WTC11 (cell line): ENCODE data around the gene DKK3. TPM values are rescaled to one million over a fixed set of nuclear protein-coding genes. Genes with fewer than 3 reads are reported as not detected.

ENCODE experiments used
- ATAC-seq: fragments of 200-7000 bp; cut with Tn5 transposase; 2 replicates; pipeline ENCODE4 v1.10.0; 2021; ENCODE audit warnings: mild to moderate bottlenecking, moderate library complexity
- CTCF ChIA-PET: fragments of 300-600 bp; sonication (Branson Sonifier 250); formaldehyde crosslinking; loops from one replicate; lab custom pipeline; 2021; ENCODE audit warnings: antibody characterized with exemption; lab: Charles Lee
- POLR2A ChIA-PET: fragments of 350-600 bp; sonication (Branson Sonifier 250); formaldehyde crosslinking; loops from one replicate; lab custom pipeline; 2021; ENCODE audit warnings: antibody characterized with exemption; lab: Charles Lee
- DNase-seq: peaks from one replicate; pipeline ENCODE4 v3.0.0; 2021; ENCODE audit warnings: low spot score
- H3K27ac Mint-ChIP-seq: 2 replicates; pipeline ENCODE4 v1.8.0; 2021; ENCODE audit warnings: mixed read lengths
- H3K27me3 Mint-ChIP-seq: 2 replicates; pipeline ENCODE4 v1.8.0; 2021; ENCODE audit warnings: low read depth, mild to moderate bottlenecking, moderate library complexity, mixed read lengths
- H3K36me3 Mint-ChIP-seq: 2 replicates; pipeline ENCODE4 v1.8.0; 2021; ENCODE audit warnings: mixed read lengths
- H3K4me1 Mint-ChIP-seq: 2 replicates; pipeline ENCODE4 v1.8.0; 2022; ENCODE audit warnings: mixed read lengths
- H3K4me3 Mint-ChIP-seq: 2 replicates; pipeline ENCODE4 v1.8.0; 2021; ENCODE audit warnings: mild to moderate bottlenecking, moderate library complexity, mixed read lengths
- H3K9me3 Mint-ChIP-seq: 2 replicates; pipeline ENCODE4 v1.8.0; 2021; ENCODE audit warnings: mixed read lengths
- ATF1 ChIP-seq: sonication (generic); formaldehyde crosslinking; IDR thresholded peaks from 2 replicates; pipeline ENCODE4 v1.8.1; 2023; ENCODE audit warnings: mild to moderate bottlenecking, moderate library complexity, missing genetic modification reagents
- CREM ChIP-seq: sonication (generic); formaldehyde crosslinking; IDR thresholded peaks from 2 replicates; pipeline ENCODE4 v1.8.1; 2022; ENCODE audit warnings: mild to moderate bottlenecking, missing genetic modification reagents, moderate library complexity
- ELF4 ChIP-seq: sonication (generic); formaldehyde crosslinking; IDR thresholded peaks from 2 replicates; pipeline ENCODE4 v1.8.1; 2022; ENCODE audit warnings: low read depth, mild to moderate bottlenecking, moderate library complexity, missing genetic modification reagents
- EMX1 ChIP-seq: fragments of 250-450 bp; sonication (Bioruptor Pico); IDR thresholded peaks from 2 replicates; pipeline ENCODE4 v1.8.0; 2021; ENCODE audit warnings: mild to moderate bottlenecking
- MXD4 ChIP-seq: fragments of 250-450 bp; sonication (Bioruptor Pico); IDR thresholded peaks from 2 replicates; pipeline ENCODE4 v1.8.0; 2021; ENCODE audit warnings: mild to moderate bottlenecking, moderate library complexity, borderline replicate concordance
- NFE2L1 ChIP-seq: sonication (generic); formaldehyde crosslinking; IDR thresholded peaks from 2 replicates; pipeline ENCODE4 v1.8.1; 2023; ENCODE audit warnings: missing genetic modification reagents
- PREB ChIP-seq: sonication (generic); formaldehyde crosslinking; IDR thresholded peaks from 2 replicates; pipeline ENCODE4 v1.8.1; 2022; ENCODE audit warnings: mild to moderate bottlenecking, missing genetic modification reagents, moderate library complexity, borderline replicate concordance
- SMAD3 ChIP-seq: sonication (generic); formaldehyde crosslinking; IDR thresholded peaks from 2 replicates; pipeline ENCODE4 v1.8.0; 2022; ENCODE audit warnings: missing genetic modification reagents, mild to moderate bottlenecking, borderline replicate concordance
- SOX15 ChIP-seq: fragments of 250-450 bp; sonication (Bioruptor Pico); IDR thresholded peaks from 2 replicates; pipeline ENCODE4 v1.9.0; 2021; ENCODE audit warnings: mild to moderate bottlenecking
- TCF7 ChIP-seq: sonication (generic); formaldehyde crosslinking; IDR thresholded peaks from 2 replicates; pipeline ENCODE4 v1.8.0; 2022; ENCODE audit warnings: mild to moderate bottlenecking, low read depth, missing genetic modification reagents, moderate library complexity
- ZNF121 ChIP-seq: sonication (generic); formaldehyde crosslinking; IDR thresholded peaks from 2 replicates; pipeline ENCODE4 v1.8.0; 2023; ENCODE audit warnings: missing genetic modification reagents
- ZNF219 ChIP-seq: sonication (generic); formaldehyde crosslinking; IDR thresholded peaks from 2 replicates; pipeline ENCODE4 v1.8.0; 2023; ENCODE audit warnings: missing genetic modification reagents, mild to moderate bottlenecking, borderline replicate concordance
- ZNF396 ChIP-seq: fragments of 250-450 bp; sonication (Bioruptor Pico); IDR thresholded peaks from 2 replicates; pipeline ENCODE4 v1.8.0; 2021; ENCODE audit warnings: mild to moderate bottlenecking, moderate library complexity, borderline replicate concordance
- total RNA-seq: library from RNA; stranded (reverse); gene quantifications from 3 replicates; pipeline ENCODE4 v1.2.3, GENCODE V29; 2021
- TF ChIP-seq, protein P1 (sequence below): fragments of 200-600 bp; IDR thresholded peaks from 2 replicates; pipeline ENCODE4 v1.8.0; 2022; ENCODE audit warnings: antibody characterized with exemption
- TF ChIP-seq, protein P2 (sequence below): sonication (generic); formaldehyde crosslinking; conservative IDR thresholded peaks from 2 replicates; pipeline ENCODE4 v1.8.1; 2022; ENCODE audit warnings: mild to moderate bottlenecking, missing genetic modification reagents
- TF ChIP-seq, protein P3 (sequence below): sonication (generic); formaldehyde crosslinking; conservative IDR thresholded peaks from 2 replicates; pipeline ENCODE4 v1.8.1; 2023; ENCODE audit warnings: mild to moderate bottlenecking, low read depth, missing genetic modification reagents, moderate library complexity
- TF ChIP-seq, protein P4 (sequence below): sonication (generic); formaldehyde crosslinking; IDR thresholded peaks from 2 replicates; pipeline ENCODE4 v1.8.1; 2023; ENCODE audit warnings: mild to moderate bottlenecking, missing genetic modification reagents, moderate library complexity

The DKK3 gene
- total RNA-seq, 1 experiment from 2014 or later = 17.6 TPM

DNA sequence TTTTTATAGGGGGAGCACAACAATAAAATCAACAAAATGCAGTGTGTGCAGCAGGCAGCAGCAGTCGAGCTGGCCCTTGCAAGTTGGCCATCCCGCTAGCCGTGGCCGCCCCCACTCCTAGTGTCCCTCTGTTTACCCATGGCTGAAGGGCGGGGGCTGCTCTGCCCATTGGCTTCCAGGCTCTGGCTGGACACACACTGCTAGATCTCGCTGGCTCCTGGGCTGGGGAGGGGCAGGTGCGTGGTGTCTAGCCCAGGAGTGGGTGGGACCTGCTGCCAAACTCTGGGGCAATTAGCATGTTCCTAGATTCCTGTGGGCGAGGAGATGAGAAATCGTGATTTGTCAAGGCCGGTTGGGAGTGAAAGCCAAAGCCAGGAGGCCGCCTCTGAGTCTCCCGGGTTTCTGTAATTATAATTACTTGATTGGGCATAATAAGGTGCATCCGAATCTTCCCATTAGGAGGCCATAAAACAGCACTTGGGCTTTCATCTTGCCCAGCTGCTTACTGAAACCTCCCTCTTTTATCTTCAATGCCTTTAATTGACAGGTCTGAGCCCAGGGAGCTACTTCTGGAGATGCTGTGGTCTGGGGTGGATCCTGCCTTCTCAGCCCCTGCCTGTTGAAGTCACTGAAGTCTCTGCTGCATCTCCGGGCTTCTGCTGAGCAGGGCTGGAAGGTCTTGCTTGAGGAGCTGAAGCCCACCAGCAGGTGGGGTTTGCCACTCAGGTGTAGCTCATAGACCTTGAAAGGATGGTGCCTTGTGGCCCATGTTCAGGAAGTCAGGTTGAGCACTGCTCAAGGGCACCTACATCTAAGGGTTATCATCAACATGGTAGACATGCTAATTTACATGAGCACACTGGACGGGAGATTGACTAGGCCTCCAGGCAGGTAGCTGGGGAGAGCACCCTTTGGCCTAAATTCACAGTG, 44.5 kb upstream of the DKK3 start:
- Mint-ChIP-seq H3K27ac (no peak overlapping the region), H3K9me3 (peaks cover 18% of the 10 kb centered on the region), H3K27me3 (no peaks in the 10 kb centered on the region)
- TF ChIP-seq, protein P1, sequence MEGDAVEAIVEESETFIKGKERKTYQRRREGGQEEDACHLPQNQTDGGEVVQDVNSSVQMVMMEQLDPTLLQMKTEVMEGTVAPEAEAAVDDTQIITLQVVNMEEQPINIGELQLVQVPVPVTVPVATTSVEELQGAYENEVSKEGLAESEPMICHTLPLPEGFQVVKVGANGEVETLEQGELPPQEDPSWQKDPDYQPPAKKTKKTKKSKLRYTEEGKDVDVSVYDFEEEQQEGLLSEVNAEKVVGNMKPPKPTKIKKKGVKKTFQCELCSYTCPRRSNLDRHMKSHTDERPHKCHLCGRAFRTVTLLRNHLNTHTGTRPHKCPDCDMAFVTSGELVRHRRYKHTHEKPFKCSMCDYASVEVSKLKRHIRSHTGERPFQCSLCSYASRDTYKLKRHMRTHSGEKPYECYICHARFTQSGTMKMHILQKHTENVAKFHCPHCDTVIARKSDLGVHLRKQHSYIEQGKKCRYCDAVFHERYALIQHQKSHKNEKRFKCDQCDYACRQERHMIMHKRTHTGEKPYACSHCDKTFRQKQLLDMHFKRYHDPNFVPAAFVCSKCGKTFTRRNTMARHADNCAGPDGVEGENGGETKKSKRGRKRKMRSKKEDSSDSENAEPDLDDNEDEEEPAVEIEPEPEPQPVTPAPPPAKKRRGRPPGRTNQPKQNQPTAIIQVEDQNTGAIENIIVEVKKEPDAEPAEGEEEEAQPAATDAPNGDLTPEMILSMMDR = 0 out of 2 replicates have a peak, but pooled peaks have one; percentile 21
- no peak for TF ChIP-seq ZNF219 (CRISPR knock-in tag)
- TF ChIP-seq, all 79 proteins: peak for 1
- ATAC-seq (peak; percentile 77), DNase-seq (peak; percentile 42)
- H3K4me1 Mint-ChIP-seq = peaks cover 8% of the 10 kb centered on the region; the same call in 1 of the 2 replicates
- H3K36me3 Mint-ChIP-seq = peaks cover 8% of the 10 kb centered on the region
- no peak overlapping the region for H3K4me3 Mint-ChIP-seq
- POLR2A ChIA-PET = no interaction called here
- CTCF ChIA-PET = interaction anchor here (0.8 to 2.5 kb wide), 19 partner anchors 9 to 236 kb away, joined by 3 to 37 read pairs (median 4); no protein-coding TSS in a partner anchor

GRCh38 chr11:12051287-12051662, 42.8 kb upstream of the DKK3 start:
- ChIA-PET CTCF (interaction anchor here (0.9 to 2.4 kb wide), 9 partner anchors 15 to 863 kb away, joined by 3 to 13 read pairs (median 4); no protein-coding TSS in a partner anchor), POLR2A (no interaction called here)
- DNase-seq (no peak), ATAC-seq (no peak)
- Mint-ChIP-seq H3K27ac (no peak overlapping the region), H3K36me3 (no peaks in the 10 kb centered on the region), H3K27me3 (no peaks in the 10 kb centered on the region), H3K4me3 (no peak overlapping the region), H3K9me3 (peaks cover 4% of the 10 kb centered on the region), H3K4me1 (peaks cover 8% of the 10 kb centered on the region; the same call in 1 of the 2 replicates)
- no peak for TF ChIP-seq PREB (CRISPR knock-in tag)
- no peak for TF ChIP-seq MXD4 (CRISPR knock-in tag)
- no peak for TF ChIP-seq ATF1 (CRISPR knock-in tag)
- no peak for TF ChIP-seq ZNF121 (CRISPR knock-in tag)
- no peak for TF ChIP-seq SMAD3 (CRISPR knock-in tag)
- no peak for TF ChIP-seq SOX15 (CRISPR knock-in tag)
- TF ChIP-seq CREM = no peak
- TF ChIP-seq, protein P1 = no peak
- no peak for TF ChIP-seq ZNF396
- TF ChIP-seq EMX1 (CRISPR knock-in tag) = no peak
- TF ChIP-seq, protein P2, sequence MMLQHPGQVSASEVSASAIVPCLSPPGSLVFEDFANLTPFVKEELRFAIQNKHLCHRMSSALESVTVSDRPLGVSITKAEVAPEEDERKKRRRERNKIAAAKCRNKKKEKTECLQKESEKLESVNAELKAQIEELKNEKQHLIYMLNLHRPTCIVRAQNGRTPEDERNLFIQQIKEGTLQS (CRISPR knock-in tag) = no peak
- TF ChIP-seq NFE2L1 = no peak
- TF ChIP-seq, protein P3, sequence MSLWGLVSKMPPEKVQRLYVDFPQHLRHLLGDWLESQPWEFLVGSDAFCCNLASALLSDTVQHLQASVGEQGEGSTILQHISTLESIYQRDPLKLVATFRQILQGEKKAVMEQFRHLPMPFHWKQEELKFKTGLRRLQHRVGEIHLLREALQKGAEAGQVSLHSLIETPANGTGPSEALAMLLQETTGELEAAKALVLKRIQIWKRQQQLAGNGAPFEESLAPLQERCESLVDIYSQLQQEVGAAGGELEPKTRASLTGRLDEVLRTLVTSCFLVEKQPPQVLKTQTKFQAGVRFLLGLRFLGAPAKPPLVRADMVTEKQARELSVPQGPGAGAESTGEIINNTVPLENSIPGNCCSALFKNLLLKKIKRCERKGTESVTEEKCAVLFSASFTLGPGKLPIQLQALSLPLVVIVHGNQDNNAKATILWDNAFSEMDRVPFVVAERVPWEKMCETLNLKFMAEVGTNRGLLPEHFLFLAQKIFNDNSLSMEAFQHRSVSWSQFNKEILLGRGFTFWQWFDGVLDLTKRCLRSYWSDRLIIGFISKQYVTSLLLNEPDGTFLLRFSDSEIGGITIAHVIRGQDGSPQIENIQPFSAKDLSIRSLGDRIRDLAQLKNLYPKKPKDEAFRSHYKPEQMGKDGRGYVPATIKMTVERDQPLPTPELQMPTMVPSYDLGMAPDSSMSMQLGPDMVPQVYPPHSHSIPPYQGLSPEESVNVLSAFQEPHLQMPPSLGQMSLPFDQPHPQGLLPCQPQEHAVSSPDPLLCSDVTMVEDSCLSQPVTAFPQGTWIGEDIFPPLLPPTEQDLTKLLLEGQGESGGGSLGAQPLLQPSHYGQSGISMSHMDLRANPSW (CRISPR knock-in tag) = no peak
- TF ChIP-seq ELF4 (CRISPR knock-in tag) = no peak
- TF ChIP-seq, protein P4, sequence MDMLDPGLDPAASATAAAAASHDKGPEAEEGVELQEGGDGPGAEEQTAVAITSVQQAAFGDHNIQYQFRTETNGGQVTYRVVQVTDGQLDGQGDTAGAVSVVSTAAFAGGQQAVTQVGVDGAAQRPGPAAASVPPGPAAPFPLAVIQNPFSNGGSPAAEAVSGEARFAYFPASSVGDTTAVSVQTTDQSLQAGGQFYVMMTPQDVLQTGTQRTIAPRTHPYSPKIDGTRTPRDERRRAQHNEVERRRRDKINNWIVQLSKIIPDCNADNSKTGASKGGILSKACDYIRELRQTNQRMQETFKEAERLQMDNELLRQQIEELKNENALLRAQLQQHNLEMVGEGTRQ (CRISPR knock-in tag) = no peak
- no peak for TF ChIP-seq TCF7 (CRISPR knock-in tag)
